ENCODE results near the gene NTM. TPM values are rescaled to one million over a fixed set of nuclear protein-coding genes. Genes with fewer than 3 reads are reported as not detected.
A peak's percentile ranks its signal among the peaks of the same experiment; 100 is the strongest.

Gene NTM
- total and polyA plus RNA-seq, 4 experiments from 2014 or later, result not detected

GRCh38 chr11:132099692-132100091 is 729.3 kb downstream of the NTM start:
- Mint-ChIP-seq H3K4me3 (peak overlapping the region in 1 of 8 donors; percentile 6), H3K4me1 (no peaks in the 10 kb centered on the region), H3K9me3 (peaks cover 0 to 5% (median 0%) of the 10 kb centered on the region in 8 donors), H3K27ac (no peak overlapping the region), H3K36me3 (no peaks in the 10 kb centered on the region), H3K27me3 (no peaks in the 10 kb centered on the region)
- DNase-seq, result no peak
- Histone ChIP-seq H3K4me3 (ENCODE audit: low read length in 2 of 2) (no peak overlapping the region), H3K36me3 (ENCODE audit: insufficient read depth, low read length) (no peaks in the 10 kb centered on the region), H3K9me3 (ENCODE audit: control insufficient read depth in 1 of 2, low read length in 2 of 2) (no peaks in the 10 kb centered on the region), H3K27me3 (ENCODE audit: insufficient read depth, low read length) (no peaks in the 10 kb centered on the region), H3K4me1 (ENCODE audit: insufficient read depth, low read length) (no peaks in the 10 kb centered on the region), H3K27ac (ENCODE audit: low read depth, low read length) (no peak overlapping the region)
- ChIA-PET POLR2A (ENCODE audit: partially characterized antibody) (no interaction called here), CTCF (ENCODE audit: partially characterized antibody) (no interaction called here)
- intact Hi-C loops (cut with micrococcal nuclease), result no loop called here

DNA sequence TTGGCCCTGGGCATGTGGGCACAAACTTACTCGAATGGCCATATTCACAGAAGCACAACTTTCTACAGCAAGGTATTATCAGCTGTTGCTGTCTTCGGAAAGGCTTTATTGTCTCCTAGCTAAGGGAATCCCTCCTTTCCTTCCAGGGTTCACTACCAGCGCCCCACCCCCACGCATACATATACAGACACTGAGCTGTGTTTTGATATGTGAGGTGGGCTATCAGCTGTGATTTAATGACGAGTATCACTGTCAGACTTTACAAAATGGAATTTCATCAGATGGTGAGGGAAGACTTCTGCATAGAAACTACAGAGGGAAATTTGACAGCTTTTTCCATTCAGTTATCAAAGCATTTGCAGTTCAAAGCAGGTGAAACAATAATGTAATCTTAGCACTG is 730.2 kb downstream of the NTM start:
- DNase-seq, result no peak
- Histone ChIP-seq H3K4me1 (ENCODE audit: insufficient read depth, low read length) (no peaks in the 10 kb centered on the region), H3K9me3 (ENCODE audit: control insufficient read depth in 1 of 2, low read length in 2 of 2) (no peaks in the 10 kb centered on the region), H3K36me3 (ENCODE audit: insufficient read depth, low read length) (no peaks in the 10 kb centered on the region), H3K27ac (ENCODE audit: low read depth, low read length) (no peak overlapping the region), H3K4me3 (ENCODE audit: low read length in 2 of 2) (no peak overlapping the region), H3K27me3 (ENCODE audit: insufficient read depth, low read length) (no peaks in the 10 kb centered on the region)
- Mint-ChIP-seq H3K36me3 (no peaks in the 10 kb centered on the region), H3K27ac (no peak overlapping the region), H3K4me1 (no peaks in the 10 kb centered on the region), H3K4me3 (no peak overlapping the region), H3K27me3 (peaks cover 0 to 1% of the 10 kb centered on the region in 2 donors), H3K9me3 (peaks cover 0 to 2% (median 0%) of the 10 kb centered on the region in 8 donors)
- ChIA-PET POLR2A (ENCODE audit: partially characterized antibody) (no interaction called here), CTCF (ENCODE audit: partially characterized antibody) (no interaction called here)
- intact Hi-C loops (cut with micrococcal nuclease), result no loop called here

DNA sequence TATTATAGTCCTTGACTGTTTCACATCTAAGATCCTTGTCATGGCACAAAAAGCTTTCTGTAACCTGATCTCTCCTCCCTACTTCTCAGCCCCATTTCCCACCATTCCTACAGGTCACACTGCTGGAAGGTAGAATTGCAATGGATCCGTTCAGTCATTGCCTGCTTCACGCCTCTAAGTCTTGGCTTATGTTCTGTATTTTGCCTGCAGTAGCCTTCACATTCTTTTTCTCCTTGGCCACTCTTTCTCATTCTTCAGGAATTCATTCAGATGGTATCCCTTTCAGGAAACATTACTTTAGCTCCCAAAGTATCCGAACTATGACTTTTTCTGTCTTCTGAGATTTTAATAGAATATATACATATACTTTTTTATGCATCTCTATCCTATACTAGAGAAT is 731.5 kb downstream of the NTM start:
- no peak overlapping the region for H3K27ac ChIP-seq (ENCODE audit: low read depth, low read length)
- H3K27me3 Mint-ChIP-seq, result peaks cover 0 to 1% of the 10 kb centered on the region in 2 donors
- H3K9me3 ChIP-seq (ENCODE audit: control insufficient read depth in 1 of 2, low read length in 2 of 2), result no peaks in the 10 kb centered on the region
- H3K4me1 Mint-ChIP-seq, result no peaks in the 10 kb centered on the region
- H3K36me3 Mint-ChIP-seq, result no peaks in the 10 kb centered on the region
- H3K27me3 ChIP-seq (ENCODE audit: insufficient read depth, low read length), result no peaks in the 10 kb centered on the region
- no peaks in the 10 kb centered on the region for H3K4me1 ChIP-seq (ENCODE audit: insufficient read depth, low read length)
- ChIA-PET CTCF (ENCODE audit: partially characterized antibody) (no interaction called here), POLR2A (ENCODE audit: partially characterized antibody) (no interaction called here)
- H3K36me3 ChIP-seq (ENCODE audit: insufficient read depth, low read length), result no peaks in the 10 kb centered on the region
- DNase-seq, result no peak
- H3K9me3 Mint-ChIP-seq, result peaks cover 0 to 2% (median 0%) of the 10 kb centered on the region in 8 donors
- H3K4me3 Mint-ChIP-seq, result no peak overlapping the region
- no peak overlapping the region for H3K4me3 ChIP-seq (ENCODE audit: low read length in 2 of 2)
- intact Hi-C loops (cut with micrococcal nuclease), result no loop called here
- no peak overlapping the region for H3K27ac Mint-ChIP-seq

DNA sequence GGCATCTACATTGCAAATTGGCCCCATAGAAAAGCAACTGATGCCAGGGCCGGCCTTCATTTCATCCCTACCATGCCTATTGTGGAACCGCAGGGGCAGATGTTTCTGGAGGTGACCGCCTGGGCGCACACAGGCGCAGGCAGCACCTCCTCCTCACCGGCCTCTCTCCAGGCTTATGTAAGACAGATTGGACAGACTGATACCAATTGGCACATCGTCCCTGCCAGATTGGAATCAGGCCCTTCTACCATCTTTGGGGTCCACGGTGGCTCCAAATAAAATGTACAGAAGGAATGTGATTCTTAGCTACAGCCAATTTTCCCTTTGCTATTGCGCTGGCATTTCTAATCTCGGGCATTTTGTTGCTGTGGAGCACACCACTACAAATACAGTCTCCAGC is 732.6 kb downstream of the NTM start:
- no peaks in the 10 kb centered on the region for H3K27me3 ChIP-seq (ENCODE audit: insufficient read depth, low read length)
- peaks cover 0 to 2% (median 0%) of the 10 kb centered on the region in 8 donors for H3K9me3 Mint-ChIP-seq
- H3K27me3 Mint-ChIP-seq, result peaks cover 0 to 1% of the 10 kb centered on the region in 2 donors
- H3K4me1 Mint-ChIP-seq, result no peaks in the 10 kb centered on the region
- H3K9me3 ChIP-seq (ENCODE audit: control insufficient read depth in 1 of 2, low read length in 2 of 2), result no peaks in the 10 kb centered on the region
- POLR2A ChIA-PET (ENCODE audit: partially characterized antibody), result no interaction called here
- H3K4me3 ChIP-seq (ENCODE audit: low read length in 2 of 2), result no peak overlapping the region
- H3K4me3 Mint-ChIP-seq, result no peak overlapping the region
- H3K27ac Mint-ChIP-seq, result no peak overlapping the region
- H3K27ac ChIP-seq (ENCODE audit: low read depth, low read length), result no peak overlapping the region
- H3K36me3 ChIP-seq (ENCODE audit: insufficient read depth, low read length), result no peaks in the 10 kb centered on the region
- no peak for DNase-seq
- H3K36me3 Mint-ChIP-seq, result no peaks in the 10 kb centered on the region
- H3K4me1 ChIP-seq (ENCODE audit: insufficient read depth, low read length), result no peaks in the 10 kb centered on the region
- CTCF ChIA-PET (ENCODE audit: partially characterized antibody), result no interaction called here
- intact Hi-C loops (cut with micrococcal nuclease), result no loop called here

DNA sequence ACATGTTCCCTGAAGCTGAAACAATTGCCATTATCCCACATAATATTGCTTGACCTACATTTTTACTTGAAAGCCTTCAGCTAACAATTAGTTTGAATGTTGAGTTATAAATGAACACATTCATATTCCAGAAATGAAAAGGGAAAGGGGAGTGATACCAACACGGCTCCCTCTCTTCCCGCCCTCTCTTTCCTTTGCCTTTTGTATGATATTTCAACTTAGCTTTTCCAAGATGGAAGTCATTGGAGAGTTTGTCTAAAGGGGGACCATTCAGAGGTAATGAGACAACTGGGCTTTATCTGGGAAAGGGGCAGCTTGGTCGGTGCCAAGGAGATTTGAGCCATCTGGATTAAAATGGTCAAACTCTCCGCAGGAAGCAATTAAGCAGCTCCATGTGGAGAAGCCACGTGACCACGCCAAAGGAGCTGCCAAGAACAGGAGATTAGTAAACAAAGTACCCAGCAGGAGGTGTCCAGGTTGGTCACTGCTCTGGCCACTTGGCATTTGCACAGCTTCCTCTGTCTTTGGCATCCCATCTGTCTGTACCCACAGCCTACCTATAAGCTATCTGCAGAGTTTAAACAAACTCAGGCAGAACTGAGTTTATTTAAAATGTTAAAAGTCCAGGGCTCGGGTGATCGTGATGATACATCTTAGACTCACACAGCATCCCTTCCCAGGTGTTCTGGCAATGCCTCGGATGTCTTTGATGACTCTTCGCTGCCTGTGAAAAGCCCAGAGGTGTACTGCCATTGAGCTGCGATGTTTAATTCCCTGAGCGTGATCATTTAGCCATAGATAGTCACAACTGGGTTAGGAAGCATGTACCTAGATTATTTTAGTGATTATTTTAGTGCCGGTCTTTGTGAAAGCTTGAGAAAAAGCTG is 735.9 kb downstream of the NTM start:
- no peak for DNase-seq
- Mint-ChIP-seq H3K27ac (no peak overlapping the region), H3K36me3 (no peaks in the 10 kb centered on the region), H3K27me3 (peaks cover 0 to 3% of the 10 kb centered on the region in 2 donors), H3K4me3 (no peak overlapping the region), H3K4me1 (no peaks in the 10 kb centered on the region), H3K9me3 (peaks cover 0 to 5% (median under 1%) of the 10 kb centered on the region in 8 donors)
- Histone ChIP-seq H3K4me1 (ENCODE audit: insufficient read depth, low read length) (no peaks in the 10 kb centered on the region), H3K9me3 (ENCODE audit: control insufficient read depth in 1 of 2, low read length in 2 of 2) (no peaks in the 10 kb centered on the region), H3K4me3 (ENCODE audit: low read length in 2 of 2) (no peak overlapping the region), H3K36me3 (ENCODE audit: insufficient read depth, low read length) (no peaks in the 10 kb centered on the region), H3K27me3 (ENCODE audit: insufficient read depth, low read length) (no peaks in the 10 kb centered on the region), H3K27ac (ENCODE audit: low read depth, low read length) (no peak overlapping the region)
- POLR2A ChIA-PET (ENCODE audit: partially characterized antibody), result no interaction called here
- CTCF ChIA-PET (ENCODE audit: partially characterized antibody), result interaction anchor here (1.1 kb wide), 1 partner anchor 12 kb away, joined by 3 read pairs; no protein-coding TSS in a partner anchor
- intact Hi-C loops (cut with micrococcal nuclease), result no loop called here

GRCh38 chr11:132111316-132111715 is 740.9 kb downstream of the NTM start:
- no peak for DNase-seq
- Mint-ChIP-seq H3K9me3 (peaks cover 0 to 5% (median under 1%) of the 10 kb centered on the region in 8 donors), H3K36me3 (no peaks in the 10 kb centered on the region), H3K4me1 (no peaks in the 10 kb centered on the region), H3K27me3 (peaks cover 0 to 2% of the 10 kb centered on the region in 2 donors), H3K27ac (no peak overlapping the region), H3K4me3 (no peak overlapping the region)
- ChIA-PET POLR2A (ENCODE audit: partially characterized antibody) (no interaction called here), CTCF (ENCODE audit: partially characterized antibody) (interaction anchor here (1.0 kb wide), 1 partner anchor 22 kb away, joined by 3 read pairs; no protein-coding TSS in a partner anchor)
- Histone ChIP-seq H3K4me1 (ENCODE audit: insufficient read depth, low read length) (no peaks in the 10 kb centered on the region), H3K36me3 (ENCODE audit: insufficient read depth, low read length) (no peaks in the 10 kb centered on the region), H3K27ac (ENCODE audit: low read depth, low read length) (no peak overlapping the region), H3K27me3 (ENCODE audit: insufficient read depth, low read length) (no peaks in the 10 kb centered on the region), H3K4me3 (ENCODE audit: low read length in 2 of 2) (no peak overlapping the region), H3K9me3 (ENCODE audit: control insufficient read depth in 1 of 2, low read length in 2 of 2) (no peaks in the 10 kb centered on the region)
- intact Hi-C loops (cut with micrococcal nuclease), result no loop called here

- H3K27me3 Mint-ChIP-seq, result peaks cover 0 to 2% of the 10 kb centered on the region in 2 donors
- Histone ChIP-seq H3K36me3 (ENCODE audit: insufficient read depth, low read length) (no peaks in the 10 kb centered on the region), H3K27ac (ENCODE audit: low read depth, low read length) (no peak overlapping the region), H3K4me3 (ENCODE audit: low read length in 2 of 2) (no peak overlapping the region), H3K4me1 (ENCODE audit: insufficient read depth, low read length) (no peaks in the 10 kb centered on the region), H3K9me3 (ENCODE audit: control insufficient read depth in 1 of 2, low read length in 2 of 2) (no peaks in the 10 kb centered on the region), H3K27me3 (ENCODE audit: insufficient read depth, low read length) (no peaks in the 10 kb centered on the region)
- peaks cover 0 to 5% (median under 1%) of the 10 kb centered on the region in 8 donors for H3K9me3 Mint-ChIP-seq
- DNase-seq, result no peak
- ChIA-PET CTCF (ENCODE audit: partially characterized antibody) (interaction anchor here (1.0 kb wide), 1 partner anchor 22 kb away, joined by 3 read pairs; no protein-coding TSS in a partner anchor), POLR2A (ENCODE audit: partially characterized antibody) (no interaction called here)
- no peak overlapping the region for H3K27ac Mint-ChIP-seq
- no peak overlapping the region for H3K4me3 Mint-ChIP-seq
- intact Hi-C loops (cut with micrococcal nuclease), result no loop called here
- H3K4me1 Mint-ChIP-seq, result no peaks in the 10 kb centered on the region
- no peaks in the 10 kb centered on the region for H3K36me3 Mint-ChIP-seq
Observed at GRCh38 chr11:132111838-132112237, 741.4 kb downstream of the NTM start.

Measured in CD4-positive, alpha-beta memory T cell (primary cell).